ENCODE results near the gene FIGN. TPM values are rescaled to one million over a fixed set of nuclear protein-coding genes. Genes with fewer than 3 reads are reported as not detected.

FIGN gene
- total and polyA plus RNA-seq, 2 donors (not counting 3 experiments of a cell fraction or from before 2014, with no cell fraction given), result 1.8 to 8.1 TPM

- BruUV-seq (replicated peaks), result no TSS peak
- dilution Hi-C loops (cut with MboI; ENCODE audit: extremely low pct_ligation_motif_present, low sequenced_read_pairs), result no loop called here
- intact Hi-C loops (cut with micrococcal nuclease), result no loop called here
- DNase-seq (ENCODE audit: low read depth, low spot score), result no peak
- Histone ChIP-seq H3K4me1 (ENCODE audit: control insufficient read depth, extremely low read depth, insufficient read depth, low read length) (no peaks in the 10 kb centered on the region), H3K27me3 (ENCODE audit: control insufficient read depth in 2 of 2, insufficient read depth in 2 of 2, low read length in 2 of 2) (no peaks in the 10 kb centered on the region), H4K20me1 (replicated peaks; ENCODE audit: control insufficient read depth, extremely low read depth, insufficient read depth, low read length) (no peaks in the 10 kb centered on the region), H3K9me1 (replicated peaks; ENCODE audit: control insufficient read depth, extremely low read depth, insufficient read depth, low read length) (no peaks in the 10 kb centered on the region), H2AFZ (ENCODE audit: low read depth, low read length) (no peak overlapping the region), H3K36me3 (ENCODE audit: control insufficient read depth in 2 of 2, extremely low read depth in 1 of 2, insufficient read depth in 2 of 2, low read length in 2 of 2) (no peaks in the 10 kb centered on the region), H3K4me2 (ENCODE audit: insufficient read depth, low read length) (no peak overlapping the region), H3K4me3 (replicated peaks in 1 of 3; ENCODE audit: insufficient read depth in 1 of 3, low read depth in 1 of 3, low read length in 3 of 3) (no peak overlapping the region), H3K79me2 (ENCODE audit: control insufficient read depth, insufficient read depth, low read length) (no peaks in the 10 kb centered on the region), H3K27ac (ENCODE audit: insufficient read depth, low read depth, low read length) (no peak overlapping the region), H3K9me3 (replicated peaks; ENCODE audit: control insufficient read depth, insufficient read depth, low read length) (no peaks in the 10 kb centered on the region), H3K9ac (replicated peaks; ENCODE audit: extremely low read depth, insufficient read depth, low read length) (no peak overlapping the region)
- ChIA-PET CTCF (interaction anchor here (1.3 kb wide), 1 partner anchor 10 kb away, joined by 4 read pairs; no protein-coding TSS in a partner anchor), POLR2A (no interaction called here)
- no peak for TF ChIP-seq EZH2 (IDR thresholded peaks at IDR 0.05; ENCODE audit: borderline replicate concordance, low read depth, low read length, severe bottlenecking)
- TF ChIP-seq POLR2AphosphoS5 (IDR thresholded peaks at IDR 0.05; ENCODE audit: insufficient read depth, low read depth, low read length), result no peak
- TF ChIP-seq, protein P1, sequence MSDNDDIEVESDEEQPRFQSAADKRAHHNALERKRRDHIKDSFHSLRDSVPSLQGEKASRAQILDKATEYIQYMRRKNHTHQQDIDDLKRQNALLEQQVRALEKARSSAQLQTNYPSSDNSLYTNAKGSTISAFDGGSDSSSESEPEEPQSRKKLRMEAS (IDR thresholded peaks at IDR 0.05; ENCODE audit: insufficient read depth, insufficient read length), result no peak
- no peak for TF ChIP-seq GATA2 (IDR thresholded peaks at IDR 0.05; ENCODE audit: insufficient read depth, insufficient read length, low read depth, low read length)
- TF ChIP-seq JUN (IDR thresholded peaks at IDR 0.05; ENCODE audit: borderline replicate concordance, insufficient read depth, insufficient read length, low read depth), result no peak
- TF ChIP-seq FOS (IDR thresholded peaks at IDR 0.05; ENCODE audit: borderline replicate concordance, insufficient read depth, low read length), result no peak
- no peak for TF ChIP-seq CTCF (IDR thresholded peaks at IDR 0.05; ENCODE audit: extremely low read depth in 1 of 2, insufficient read depth in 1 of 2, low read depth in 1 of 2, low read length in 2 of 2)
- TF ChIP-seq POLR2A (IDR thresholded peaks at IDR 0.05; ENCODE audit: low read depth, low read length), result no peak
- no peak for TF ChIP-seq MYC (IDR thresholded peaks at IDR 0.05; ENCODE audit: low read depth, low read length)
- FAIRE-seq, result no peak
Observed at GRCh38 chr2:163600801-163601200, 135.0 kb downstream of the FIGN start.
